GM19099 (cell line): ENCODE measurements around the gene RARS1.
A peak's percentile ranks its signal among the peaks of the same experiment; 100 is the strongest.

Experiments
- POLR2A ChIP-seq: IDR thresholded peaks from 3 replicates; pipeline ENCODE4 v1.6.1; 2011; ENCODE audit warnings: low read depth; ENCODE audit not compliant: insufficient read length; ENCODE audit errors: extremely low read depth

The RARS1 gene

GRCh38 chr5:168471785-168472184 is 14.5 kb upstream of the RARS1 start:
- TF ChIP-seq POLR2A = no peak

- no peak for TF ChIP-seq POLR2A
Observed at GRCh38 chr5:168472329-168472728, 13.9 kb upstream of the RARS1 start.

DNA sequence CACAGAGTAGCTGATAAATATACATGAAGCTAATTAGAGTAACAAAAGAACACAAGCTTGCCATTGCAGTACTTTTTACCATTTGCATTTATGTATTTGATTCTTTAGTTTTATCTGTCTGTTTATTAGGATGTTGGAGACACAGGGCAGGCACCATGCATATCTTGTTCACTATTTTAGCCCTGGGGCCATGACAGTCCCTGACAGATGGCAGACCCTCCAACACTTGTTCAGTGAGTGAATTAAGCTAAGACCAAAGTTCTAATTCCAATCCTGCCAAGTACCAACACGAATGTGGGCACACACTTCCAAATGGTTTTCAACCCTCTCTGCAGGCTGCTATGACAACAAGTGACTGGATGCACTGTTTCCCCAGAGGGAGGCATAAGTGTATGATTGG is 12.0 kb upstream of the RARS1 start:
- TF ChIP-seq POLR2A = no peak

DNA sequence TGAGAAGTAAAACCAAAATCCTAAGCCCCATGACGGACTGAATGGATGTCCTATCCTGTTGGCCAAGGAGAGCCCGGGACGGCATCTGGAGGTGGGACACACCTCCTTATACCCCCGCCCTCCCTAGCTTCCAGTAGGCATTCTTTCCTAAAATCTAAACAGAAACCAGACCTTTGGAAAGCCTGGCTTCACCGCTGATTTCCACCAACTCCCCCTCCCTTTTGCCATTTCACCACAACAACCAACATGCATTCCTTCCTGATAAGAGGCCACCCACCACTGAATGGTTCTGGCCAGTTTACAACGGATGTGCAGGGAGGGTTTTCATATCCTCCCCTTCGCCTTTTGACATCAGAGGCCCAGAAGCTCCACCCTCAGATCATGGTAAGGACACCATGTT is 9.2 kb upstream of the RARS1 start:
- no peak for TF ChIP-seq POLR2A

- no peak for TF ChIP-seq POLR2A
Observed at GRCh38 chr5:168479166-168479565, 7.1 kb upstream of the RARS1 start.

DNA sequence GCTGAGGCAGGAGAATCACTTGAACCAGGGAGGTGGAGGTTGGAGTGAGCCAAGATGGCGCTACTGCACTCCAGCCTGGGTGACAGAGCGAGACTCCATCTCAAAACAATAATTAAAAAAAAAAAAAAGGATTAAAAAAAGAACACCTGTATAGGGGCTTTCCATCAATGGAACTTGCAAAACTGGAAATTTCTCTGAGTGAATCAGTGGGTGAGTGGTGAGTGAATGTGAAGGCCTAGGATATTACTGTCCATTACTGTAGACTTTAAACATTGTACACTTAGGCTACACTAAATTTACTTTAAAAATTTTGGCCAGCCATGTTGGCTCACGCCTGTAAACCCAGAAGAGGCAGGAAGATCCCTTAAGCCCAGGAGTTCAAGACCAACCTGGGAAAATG is 5.7 kb upstream of the RARS1 start:
- TF ChIP-seq POLR2A = no peak

DNA sequence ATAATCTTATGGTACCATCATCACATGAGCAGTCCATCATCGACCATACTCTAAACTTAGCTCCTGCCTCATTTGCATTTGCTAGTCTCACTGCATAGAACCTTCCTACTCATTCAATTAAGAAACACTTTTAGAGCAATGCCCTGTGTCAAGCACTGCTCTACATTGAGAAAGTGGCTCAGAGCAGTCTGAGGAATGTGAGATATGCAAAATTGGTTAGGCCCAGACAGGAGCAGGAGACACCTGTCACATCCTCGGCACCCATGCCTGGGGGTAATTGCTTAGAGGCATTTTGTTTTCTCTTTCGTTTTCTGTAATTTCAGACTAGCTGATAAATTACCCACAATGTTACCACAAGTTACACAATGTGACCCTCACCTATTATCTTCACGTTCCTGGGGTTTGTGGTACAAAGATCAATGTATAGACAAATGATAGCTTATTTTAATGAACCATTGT is 4.9 kb upstream of the RARS1 start:
- TF ChIP-seq POLR2A = peak; percentile 36

- TF ChIP-seq POLR2A = no peak
Observed at GRCh38 chr5:168482361-168482760, 3.9 kb upstream of the RARS1 start.

DNA sequence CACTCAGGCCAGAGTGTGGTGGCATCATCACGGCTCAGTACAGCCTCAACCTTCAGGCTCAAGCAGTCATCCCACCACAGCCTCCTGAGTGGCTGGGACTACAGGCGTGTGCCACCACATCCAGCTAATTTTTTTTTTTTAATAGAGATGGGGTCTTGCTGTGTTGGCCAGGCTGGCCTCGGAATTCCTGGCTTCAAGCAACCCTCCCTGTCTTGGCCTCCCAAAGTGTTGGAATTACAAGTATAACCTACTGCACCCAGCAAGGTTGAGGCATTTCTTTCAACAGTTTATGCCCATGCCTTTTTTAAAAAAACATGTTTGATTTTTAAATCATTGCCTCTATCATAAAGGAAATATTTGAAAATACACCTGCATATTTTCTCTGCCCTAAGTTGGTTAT is 2.8 kb downstream of the RARS1 start:
- no peak for TF ChIP-seq POLR2A

GRCh38 chr5:168494057-168494555 is 7.8 kb downstream of the RARS1 start:
- TF ChIP-seq POLR2A = no peak

DNA sequence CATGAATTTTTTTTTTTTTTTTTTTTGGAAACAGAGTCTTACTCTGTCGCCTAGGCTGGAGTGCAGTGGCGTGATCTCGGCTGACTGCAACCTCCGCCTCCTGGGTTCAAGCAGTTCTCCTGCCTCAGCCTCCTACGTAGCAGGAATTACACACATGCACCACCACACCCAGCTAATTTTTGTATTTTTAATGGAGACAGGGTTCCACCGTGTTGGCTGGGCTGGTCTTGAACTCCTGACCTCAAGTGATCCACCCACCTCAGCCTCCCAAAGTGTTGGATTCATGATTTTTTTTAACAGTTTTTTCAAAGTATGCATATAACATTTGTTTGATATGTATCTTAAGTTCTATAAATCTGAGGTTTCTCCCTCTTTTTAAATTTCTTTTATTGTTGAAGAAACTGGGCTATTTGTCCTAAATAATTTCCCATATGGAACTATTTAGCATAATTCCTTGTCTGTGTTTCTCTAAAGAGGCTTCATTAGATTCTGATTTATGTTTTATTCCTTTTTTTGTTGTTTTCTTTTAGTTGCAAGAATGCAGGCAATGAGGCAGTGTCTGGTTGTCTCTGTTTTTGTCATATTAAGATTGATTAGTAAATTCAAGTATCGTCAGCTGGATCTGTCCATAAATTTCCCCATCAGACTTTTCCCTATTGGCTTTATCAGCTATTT is 16.4 kb downstream of the RARS1 start:
- no peak for TF ChIP-seq POLR2A

DNA sequence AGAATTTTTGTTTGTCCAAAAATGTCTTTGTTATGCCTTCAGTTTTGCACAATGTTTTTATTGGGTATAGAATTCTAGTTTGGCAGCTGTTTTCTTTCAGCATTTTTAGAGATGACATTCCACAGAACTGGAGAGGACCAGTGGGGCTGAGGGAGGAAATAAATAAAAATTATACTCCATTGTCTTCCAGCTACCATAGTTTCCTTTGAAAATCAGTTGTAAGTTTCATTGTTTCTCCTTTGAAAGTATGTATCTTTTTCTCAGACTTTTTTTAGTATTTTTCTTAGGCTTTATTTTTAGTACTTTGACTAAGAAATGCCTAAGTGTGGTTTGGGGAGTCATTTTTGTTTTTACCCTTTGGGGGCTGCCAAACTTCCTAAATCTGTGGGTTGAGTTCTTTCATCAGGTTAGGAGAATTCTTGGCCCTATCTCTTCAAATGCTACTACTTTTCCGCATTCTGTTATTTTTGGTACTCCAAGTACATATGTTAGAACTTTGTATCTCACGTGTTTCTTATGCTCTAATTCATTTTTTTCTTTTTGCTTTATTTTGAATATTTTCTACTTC is 27.7 kb downstream of the RARS1 start:
- no peak for TF ChIP-seq POLR2A

DNA sequence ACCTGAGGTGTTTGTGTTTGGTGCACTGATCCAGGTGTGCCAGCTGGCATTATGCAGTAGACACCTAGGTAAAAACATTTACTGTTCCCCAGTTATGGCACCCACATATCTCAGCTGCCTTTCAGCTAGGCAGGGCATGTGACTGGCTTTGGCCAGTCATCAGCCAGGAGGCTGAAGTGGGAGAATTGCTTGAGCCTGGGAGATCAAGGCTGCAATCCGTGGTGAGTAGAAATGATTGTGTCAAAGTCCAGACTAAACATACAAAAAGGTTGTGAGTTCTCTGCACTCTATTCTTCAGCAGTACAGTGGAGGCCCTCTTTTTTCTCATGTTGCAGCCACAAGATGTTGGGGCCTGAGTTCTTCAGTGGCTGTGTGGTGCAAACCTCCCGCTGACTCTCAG is 39.6 kb downstream of the RARS1 start:
- TF ChIP-seq POLR2A = no peak

GRCh38 chr5:168527756-168528295 is 41.6 kb downstream of the RARS1 start:
- TF ChIP-seq POLR2A = no peak

DNA sequence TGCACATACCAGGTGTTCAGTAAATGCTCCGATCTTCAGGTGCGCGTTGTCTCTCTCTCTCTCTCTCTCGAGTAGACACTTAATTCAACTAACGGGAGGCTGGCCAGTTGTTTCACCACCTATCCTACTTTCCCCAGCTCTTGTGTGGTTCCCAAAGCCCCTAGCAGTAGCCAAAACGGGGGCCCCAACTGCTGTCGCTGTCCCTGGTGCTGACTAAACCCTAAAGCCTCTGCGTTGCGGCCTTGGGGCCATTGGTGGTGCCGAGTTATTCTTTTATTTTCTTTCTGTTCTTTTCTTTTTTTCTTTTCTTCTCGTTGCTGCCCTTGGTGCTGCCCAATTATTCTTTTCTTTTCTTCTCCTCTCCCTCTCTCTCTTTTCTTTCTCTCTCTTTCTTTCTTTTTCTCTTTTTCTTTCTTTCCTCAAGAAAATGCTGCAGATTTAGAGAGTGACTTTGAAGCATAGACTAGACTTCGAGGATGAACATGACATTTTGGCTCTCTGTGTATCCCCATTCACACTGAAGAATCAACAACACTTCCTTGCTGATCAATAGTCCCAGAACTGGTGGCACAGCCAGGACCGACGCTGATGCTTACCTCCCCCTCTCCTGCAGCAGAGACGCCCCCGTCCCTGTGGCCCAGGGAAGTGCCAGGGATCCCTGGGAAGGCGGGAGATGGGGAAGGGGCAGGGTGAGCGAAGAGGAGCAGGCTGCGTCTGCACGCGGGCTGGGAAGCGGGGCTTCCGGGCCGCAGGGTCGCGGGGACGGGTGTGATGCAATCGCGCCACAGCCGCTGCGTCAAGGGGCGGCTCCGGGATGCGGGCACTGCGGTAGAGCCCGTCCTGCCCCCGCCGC is 42.5 kb downstream of the RARS1 start, which contains the start of gene FBLL1:
Gene FBLL1 (plus strand): TSS at position 785 of the 853 bp plus-strand sequence. CDS start 200 bp downstream, outside the sequence.
- TF ChIP-seq POLR2A = no peak
